Lower leg skin (tissue), 4 donors: Measurements from ENCODE around the gene CFH. TPM values are rescaled to one million over a fixed set of nuclear protein-coding genes. Genes with fewer than 3 reads are reported as not detected.
"Not testable (repeated sequence)": the region's sequence is repeated elsewhere in the genome, so short reads cannot be mapped to it uniquely, and the experiment has no call there.

Experiments
- DNase-seq, 2 donors: peaks; one replicate each; pipeline ENCODE4 v3.0.0-alpha.2; 2019; ENCODE audit warnings: low spot score in 2 of 2
- H3K4me3 ChIP-seq: fragments of 200-600 bp; sonication (generic); 2 replicates; pipeline ENCODE4 v1.5.1; 2017; ENCODE audit warnings: mild to moderate bottlenecking, low read depth; ENCODE audit not compliant: poor library complexity, severe bottlenecking
- CTCF ChIP-seq, 3 donors: fragments of 450-650 bp; IDR thresholded peaks; one replicate each; pipeline ENCODE4 v1.5.1; 2016; ENCODE audit warnings: antibody characterized with exemption in 3 of 3, mild to moderate bottlenecking in 3 of 3, moderate library complexity in 2 of 3
- POLR2A ChIP-seq, 2 donors: fragments of 450-650 bp; IDR thresholded peaks; one replicate each; pipeline ENCODE4 v1.6.1; 2016 to 2017; ENCODE audit warnings: antibody characterized with exemption in 2 of 2, mild to moderate bottlenecking in 1 of 2, moderate library complexity in 1 of 2
- WGBS, 2 donors: methylation state at CpG; one replicate each; pipeline ENCODE4 v1.1.5; 2018; 5-methylcytosine and 5-hydroxymethylcytosine counted together
- intact Hi-C: fragments of 100-400 bp; cut with DNase I; formaldehyde crosslinking; loops from one replicate; pipeline ENCODE4 v1.15.0; 2023; ENCODE audit warnings: low total_unique reads
- total RNA-seq, 4 donors: library from RNA; depleted of rRNA; stranded (reverse); fragments of >200 nt; gene quantifications; one replicate each; pipeline ENCODE4 v1.1.0, GENCODE V29; 2016

The CFH gene
- total RNA-seq, 4 donors from 2014 or later: 40.8 to 115 (median 56.6) TPM

- DNase-seq: no peak
- intact Hi-C loops: no loop called here
- TF ChIP-seq CTCF (IDR thresholded peaks at IDR 0.05): no peak
- no peak for TF ChIP-seq POLR2A (IDR thresholded peaks at IDR 0.05)
- no peak overlapping the region for H3K4me3 ChIP-seq
Observed at GRCh38 chr1:196738730-196739129, 86.9 kb downstream of the CFH start.

GRCh38 chr1:196743244-196743643, 91.4 kb downstream of the CFH start:
- not testable (repeated sequence) for DNase-seq

GRCh38 chr1:196765019-196765740, 113.3 kb downstream of the CFH start:
- H3K4me3 ChIP-seq, intact Hi-C loops, DNase-seq: not testable (repeated sequence)
- 81 to 84% methylated on average over 4 of the region's 4 CpGs for WGBS, 2 donors

More at GRCh38 chr1:196743244-196743643, 91.4 kb downstream of the CFH start:
- H3K4me3 ChIP-seq, intact Hi-C loops: not testable (repeated sequence)
- WGBS, 2 donors: 45 to 50% methylated on average over 6 of the region's 6 CpGs

GRCh38 chr1:196769823-196770222, 118.0 kb downstream of the CFH start:
- DNase-seq, intact Hi-C loops, H3K4me3 ChIP-seq: not testable (repeated sequence)
- 81 to 91% methylated on average over 4 of the region's 4 CpGs for WGBS, 2 donors

GRCh38 chr1:196773713-196774112, 121.9 kb downstream of the CFH start:
- WGBS, 2 donors: 80 to 100% methylated on average over 1 of the region's 1 CpG
- intact Hi-C loops: no loop called here
- no peak for DNase-seq
- TF ChIP-seq POLR2A (IDR thresholded peaks at IDR 0.05) (no peak), CTCF (IDR thresholded peaks at IDR 0.05) (no peak)
- no peak overlapping the region for H3K4me3 ChIP-seq

- H3K4me3 ChIP-seq: no peak overlapping the region
- WGBS, 2 donors: 40 to 48% methylated on average over 2 of the region's 2 CpGs
- no peak for DNase-seq
- no peak for TF ChIP-seq CTCF (IDR thresholded peaks at IDR 0.05)
- TF ChIP-seq POLR2A (IDR thresholded peaks at IDR 0.05): no peak
- intact Hi-C loops: no loop called here
Observed at GRCh38 chr1:196774175-196774574, 122.3 kb downstream of the CFH start.

- H3K4me3 ChIP-seq: no peak within 1 kb of the TSS
- DNase-seq: no peak
- TF ChIP-seq POLR2A (IDR thresholded peaks at IDR 0.05): no peak
- TF ChIP-seq CTCF (IDR thresholded peaks at IDR 0.05): no peak
- intact Hi-C loops: no loop called here
Observed at GRCh38 chr1:196774603-196775002, 122.8 kb downstream of the CFH start, which contains the start of gene CFHR3. Gene CFHR3, plus strand, starts transcription at chr1:196774840. Its CDS starts 47 bp downstream, at chr1:196774887.
